HEK293 (cell line): ENCODE data around the gene ERBB4.

Source experiments
- BCL11B ChIP-seq: fragments of 450-650 bp; formaldehyde crosslinking; IDR thresholded peaks from 2 replicates; pipeline ENCODE4 v1.5.1; 2016; ENCODE audit warnings: low read depth, missing biosample characterization, missing genetic modification characterization
- CTCF ChIP-seq: fragments of 450-650 bp; formaldehyde crosslinking; IDR thresholded peaks from 2 replicates; pipeline ENCODE4 v1.5.1; 2016; ENCODE audit warnings: missing biosample characterization, missing genetic modification characterization
- FEZF1 ChIP-seq: fragments of 450-650 bp; formaldehyde crosslinking; IDR thresholded peaks from 2 replicates; pipeline ENCODE4 v1.5.1; 2016; ENCODE audit warnings: missing biosample characterization, missing genetic modification characterization
- MZF1 ChIP-seq: fragments of 450-650 bp; formaldehyde crosslinking; IDR thresholded peaks from 2 replicates; pipeline ENCODE4 v1.5.1; 2017; ENCODE audit warnings: missing biosample characterization, missing genetic modification characterization, borderline replicate concordance
- RBAK ChIP-seq: fragments of 450-650 bp; formaldehyde crosslinking; IDR thresholded peaks from 2 replicates; pipeline ENCODE4 v1.5.1; 2016; ENCODE audit warnings: missing biosample characterization, missing genetic modification characterization
- SCRT2 ChIP-seq: fragments of 450-650 bp; formaldehyde crosslinking; IDR thresholded peaks from 2 replicates; pipeline ENCODE4 v1.5.1; 2016; ENCODE audit warnings: missing biosample characterization, missing genetic modification characterization
- SP7 ChIP-seq: fragments of 450-650 bp; formaldehyde crosslinking; IDR thresholded peaks from 2 replicates; pipeline ENCODE4 v1.5.1; 2016; ENCODE audit warnings: missing biosample characterization, missing genetic modification characterization
- TSHZ1 ChIP-seq: fragments of 450-650 bp; formaldehyde crosslinking; IDR thresholded peaks from 2 replicates; pipeline ENCODE4 v1.5.1; 2016; ENCODE audit warnings: missing biosample characterization, missing genetic modification characterization, borderline replicate concordance
- YY1 ChIP-seq: fragments of 450-650 bp; formaldehyde crosslinking; IDR thresholded peaks from 2 replicates; pipeline ENCODE4 v1.5.1; 2018; ENCODE audit warnings: missing biosample characterization, missing genetic modification characterization
- ZBTB17 ChIP-seq: fragments of 450-650 bp; formaldehyde crosslinking; IDR thresholded peaks from 2 replicates; pipeline ENCODE4 v1.5.1; 2016; ENCODE audit warnings: missing biosample characterization, missing genetic modification characterization
- ZIC2 ChIP-seq: fragments of 450-650 bp; formaldehyde crosslinking; IDR thresholded peaks from 2 replicates; pipeline ENCODE4 v1.5.1; 2016; ENCODE audit warnings: missing biosample characterization, missing genetic modification characterization
- ZNF24 ChIP-seq: fragments of 450-650 bp; formaldehyde crosslinking; IDR thresholded peaks from 2 replicates; pipeline ENCODE4 v1.5.1; 2016; ENCODE audit warnings: missing biosample characterization, missing genetic modification characterization
- ZNF274 ChIP-seq, 2 experiments: fragments of 200-500 bp in 1 of 2; fragments of 450-650 bp in 1 of 2; sonication (Bioruptor generic) in 1 of 2; formaldehyde crosslinking in 1 of 2; IDR thresholded peaks; 2 replicates each; pipeline versions ENCODE4 v1.5.1 to v1.6.1; 2014 to 2016; ENCODE audit warnings: borderline replicate concordance in 1 of 2, inconsistent platforms in 1 of 2, low read length in 1 of 2, missing biosample characterization in 1 of 2, missing genetic modification characterization in 1 of 2
- ZNF600 ChIP-seq: fragments of 450-650 bp; formaldehyde crosslinking; IDR thresholded peaks from 2 replicates; pipeline ENCODE4 v1.5.1; 2016; ENCODE audit warnings: missing biosample characterization, missing genetic modification characterization
- ZNF629 ChIP-seq: fragments of 450-650 bp; formaldehyde crosslinking; IDR thresholded peaks from 2 replicates; pipeline ENCODE4 v1.5.1; 2017; ENCODE audit warnings: missing biosample characterization, missing genetic modification characterization
- ZNF785 ChIP-seq: fragments of 450-650 bp; formaldehyde crosslinking; IDR thresholded peaks from 2 replicates; pipeline ENCODE4 v1.5.1; 2016; ENCODE audit warnings: missing biosample characterization, missing genetic modification characterization
- ZNF830 ChIP-seq: fragments of 450-650 bp; IDR thresholded peaks from 2 replicates; pipeline ENCODE4 v1.5.0; 2018; ENCODE audit warnings: missing biosample characterization, missing genetic modification characterization, low read depth, mild to moderate bottlenecking, moderate library complexity
- ZSCAN16 ChIP-seq: fragments of 450-650 bp; formaldehyde crosslinking; IDR thresholded peaks from 2 replicates; pipeline ENCODE4 v1.5.1; 2016; ENCODE audit warnings: missing biosample characterization, missing genetic modification characterization
- ZXDB ChIP-seq: fragments of 450-650 bp; formaldehyde crosslinking; IDR thresholded peaks from 2 replicates; pipeline ENCODE4 v1.5.1; 2016; ENCODE audit warnings: missing biosample characterization, missing genetic modification characterization
- TF ChIP-seq, protein P1 (sequence below): fragments of 450-650 bp; IDR thresholded peaks from 2 replicates; pipeline ENCODE4 v1.5.1; 2018; ENCODE audit warnings: missing biosample characterization, missing genetic modification characterization
- TF ChIP-seq, protein P2 (sequence below): fragments of 450-650 bp; formaldehyde crosslinking; IDR thresholded peaks from 2 replicates; pipeline ENCODE4 v1.5.1; 2016; ENCODE audit warnings: missing biosample characterization, missing genetic modification characterization
- TF ChIP-seq, protein P3 (sequence below): fragments of 450-650 bp; formaldehyde crosslinking; IDR thresholded peaks from 2 replicates; pipeline ENCODE4 v1.5.1; 2016; ENCODE audit warnings: missing biosample characterization, missing genetic modification characterization
- TF ChIP-seq, protein P4 (sequence below): fragments of 450-650 bp; formaldehyde crosslinking; conservative IDR thresholded peaks from 2 replicates; pipeline ENCODE4 v1.5.1; 2016; ENCODE audit warnings: low read depth, missing biosample characterization, missing genetic modification characterization
- TF ChIP-seq, protein P5 (sequence below): fragments of 450-650 bp; formaldehyde crosslinking; IDR thresholded peaks from 2 replicates; pipeline ENCODE4 v1.5.1; 2016; ENCODE audit warnings: missing biosample characterization, missing genetic modification characterization

The ERBB4 gene

DNA sequence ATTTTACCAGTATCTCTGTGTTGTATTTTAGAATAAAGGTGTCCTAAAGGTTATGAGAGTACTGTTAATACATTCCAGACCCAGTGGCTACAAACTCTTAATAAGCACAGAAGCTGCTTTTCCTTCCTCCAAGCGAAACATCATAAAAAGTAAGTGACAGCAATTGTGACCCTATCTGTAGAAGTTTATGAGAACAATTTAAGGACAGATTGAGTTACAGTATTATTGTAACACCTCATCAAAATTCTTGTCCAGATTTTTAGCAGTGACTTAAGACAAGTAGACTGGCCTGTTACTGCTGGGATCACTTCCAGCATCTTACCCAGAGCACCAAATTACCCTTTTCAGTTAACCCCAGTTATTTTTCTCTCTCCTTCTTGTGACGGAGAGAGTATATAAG, 154.6 kb downstream of the ERBB4 start (continued):
- TF ChIP-seq, protein P1, sequence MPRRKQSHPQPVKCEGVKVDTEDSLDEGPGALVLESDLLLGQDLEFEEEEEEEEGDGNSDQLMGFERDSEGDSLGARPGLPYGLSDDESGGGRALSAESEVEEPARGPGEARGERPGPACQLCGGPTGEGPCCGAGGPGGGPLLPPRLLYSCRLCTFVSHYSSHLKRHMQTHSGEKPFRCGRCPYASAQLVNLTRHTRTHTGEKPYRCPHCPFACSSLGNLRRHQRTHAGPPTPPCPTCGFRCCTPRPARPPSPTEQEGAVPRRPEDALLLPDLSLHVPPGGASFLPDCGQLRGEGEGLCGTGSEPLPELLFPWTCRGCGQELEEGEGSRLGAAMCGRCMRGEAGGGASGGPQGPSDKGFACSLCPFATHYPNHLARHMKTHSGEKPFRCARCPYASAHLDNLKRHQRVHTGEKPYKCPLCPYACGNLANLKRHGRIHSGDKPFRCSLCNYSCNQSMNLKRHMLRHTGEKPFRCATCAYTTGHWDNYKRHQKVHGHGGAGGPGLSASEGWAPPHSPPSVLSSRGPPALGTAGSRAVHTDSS, result 0 out of 2 replicates have a peak, but pooled peaks have one; percentile 7
- TF ChIP-seq, protein P2, sequence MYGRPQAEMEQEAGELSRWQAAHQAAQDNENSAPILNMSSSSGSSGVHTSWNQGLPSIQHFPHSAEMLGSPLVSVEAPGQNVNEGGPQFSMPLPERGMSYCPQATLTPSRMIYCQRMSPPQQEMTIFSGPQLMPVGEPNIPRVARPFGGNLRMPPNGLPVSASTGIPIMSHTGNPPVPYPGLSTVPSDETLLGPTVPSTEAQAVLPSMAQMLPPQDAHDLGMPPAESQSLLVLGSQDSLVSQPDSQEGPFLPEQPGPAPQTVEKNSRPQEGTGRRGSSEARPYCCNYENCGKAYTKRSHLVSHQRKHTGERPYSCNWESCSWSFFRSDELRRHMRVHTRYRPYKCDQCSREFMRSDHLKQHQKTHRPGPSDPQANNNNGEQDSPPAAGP (tag by site-specific recombination), result no peak
- peak; percentile 98 for TF ChIP-seq FEZF1 (tag by site-specific recombination)
- no peak for TF ChIP-seq YY1 (tag by site-specific recombination)
- TF ChIP-seq ZIC2 (tag by site-specific recombination), result no peak
- TF ChIP-seq ZNF24 (tag by site-specific recombination), result peak; percentile 62; the same call in 1 of the 2 replicates
- TF ChIP-seq MZF1 (tag by site-specific recombination), result peak; percentile 42; the same call in 1 of the 2 replicates
- TF ChIP-seq SP7, result peak; percentile 72
- peak; percentile 20; the same call in 1 of the 2 replicates for TF ChIP-seq ZBTB17 (tag by site-specific recombination)
- no peak for TF ChIP-seq ZNF274 (IDR thresholded peaks at IDR 0.05; ENCODE audit: low read length)
- no peak for TF ChIP-seq ZNF274 (tag by site-specific recombination; IDR thresholded peaks at IDR 0.05; ENCODE audit: borderline replicate concordance)
- TF ChIP-seq ZNF600 (tag by site-specific recombination), result no peak
- peak; percentile 74 for TF ChIP-seq ZXDB (tag by site-specific recombination)
- no peak for TF ChIP-seq ZNF785 (tag by site-specific recombination)
- TF ChIP-seq RBAK (tag by site-specific recombination), result no peak
- TF ChIP-seq ZNF629 (tag by site-specific recombination), result peak; percentile 64; the same call in 1 of the 2 replicates
- TF ChIP-seq TSHZ1 (tag by site-specific recombination), result peak; percentile 50; the same call in 1 of the 2 replicates
- TF ChIP-seq, protein P3, sequence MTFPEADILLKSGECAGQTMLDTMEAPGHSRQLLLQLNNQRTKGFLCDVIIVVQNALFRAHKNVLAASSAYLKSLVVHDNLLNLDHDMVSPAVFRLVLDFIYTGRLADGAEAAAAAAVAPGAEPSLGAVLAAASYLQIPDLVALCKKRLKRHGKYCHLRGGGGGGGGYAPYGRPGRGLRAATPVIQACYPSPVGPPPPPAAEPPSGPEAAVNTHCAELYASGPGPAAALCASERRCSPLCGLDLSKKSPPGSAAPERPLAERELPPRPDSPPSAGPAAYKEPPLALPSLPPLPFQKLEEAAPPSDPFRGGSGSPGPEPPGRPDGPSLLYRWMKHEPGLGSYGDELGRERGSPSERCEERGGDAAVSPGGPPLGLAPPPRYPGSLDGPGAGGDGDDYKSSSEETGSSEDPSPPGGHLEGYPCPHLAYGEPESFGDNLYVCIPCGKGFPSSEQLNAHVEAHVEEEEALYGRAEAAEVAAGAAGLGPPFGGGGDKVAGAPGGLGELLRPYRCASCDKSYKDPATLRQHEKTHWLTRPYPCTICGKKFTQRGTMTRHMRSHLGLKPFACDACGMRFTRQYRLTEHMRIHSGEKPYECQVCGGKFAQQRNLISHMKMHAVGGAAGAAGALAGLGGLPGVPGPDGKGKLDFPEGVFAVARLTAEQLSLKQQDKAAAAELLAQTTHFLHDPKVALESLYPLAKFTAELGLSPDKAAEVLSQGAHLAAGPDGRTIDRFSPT (tag by site-specific recombination), result peak; percentile 56; the same call in 1 of the 2 replicates
- TF ChIP-seq BCL11B (tag by site-specific recombination), result peak; percentile 18; the same call in 1 of the 2 replicates
- no peak for TF ChIP-seq CTCF
- TF ChIP-seq, protein P4, sequence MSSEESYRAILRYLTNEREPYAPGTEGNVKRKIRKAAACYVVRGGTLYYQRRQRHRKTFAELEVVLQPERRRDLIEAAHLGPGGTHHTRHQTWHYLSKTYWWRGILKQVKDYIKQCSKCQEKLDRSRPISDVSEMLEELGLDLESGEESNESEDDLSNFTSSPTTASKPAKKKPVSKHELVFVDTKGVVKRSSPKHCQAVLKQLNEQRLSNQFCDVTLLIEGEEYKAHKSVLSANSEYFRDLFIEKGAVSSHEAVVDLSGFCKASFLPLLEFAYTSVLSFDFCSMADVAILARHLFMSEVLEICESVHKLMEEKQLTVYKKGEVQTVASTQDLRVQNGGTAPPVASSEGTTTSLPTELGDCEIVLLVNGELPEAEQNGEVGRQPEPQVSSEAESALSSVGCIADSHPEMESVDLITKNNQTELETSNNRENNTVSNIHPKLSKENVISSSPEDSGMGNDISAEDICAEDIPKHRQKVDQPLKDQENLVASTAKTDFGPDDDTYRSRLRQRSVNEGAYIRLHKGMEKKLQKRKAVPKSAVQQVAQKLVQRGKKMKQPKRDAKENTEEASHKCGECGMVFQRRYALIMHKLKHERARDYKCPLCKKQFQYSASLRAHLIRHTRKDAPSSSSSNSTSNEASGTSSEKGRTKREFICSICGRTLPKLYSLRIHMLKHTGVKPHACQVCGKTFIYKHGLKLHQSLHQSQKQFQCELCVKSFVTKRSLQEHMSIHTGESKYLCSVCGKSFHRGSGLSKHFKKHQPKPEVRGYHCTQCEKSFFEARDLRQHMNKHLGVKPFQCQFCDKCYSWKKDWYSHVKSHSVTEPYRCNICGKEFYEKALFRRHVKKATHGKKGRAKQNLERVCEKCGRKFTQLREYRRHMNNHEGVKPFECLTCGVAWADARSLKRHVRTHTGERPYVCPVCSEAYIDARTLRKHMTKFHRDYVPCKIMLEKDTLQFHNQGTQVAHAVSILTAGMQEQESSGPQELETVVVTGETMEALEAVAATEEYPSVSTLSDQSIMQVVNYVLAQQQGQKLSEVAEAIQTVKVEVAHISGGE, result 0 out of 2 replicates have a peak, but pooled peaks have one; percentile 20
- no peak for TF ChIP-seq ZSCAN16 (tag by site-specific recombination)
- no peak for TF ChIP-seq ZNF830 (tag by site-specific recombination)
- TF ChIP-seq SCRT2 (tag by site-specific recombination), result 0 out of 2 replicates have a peak, but pooled peaks have one; percentile 20
- TF ChIP-seq, protein P5, sequence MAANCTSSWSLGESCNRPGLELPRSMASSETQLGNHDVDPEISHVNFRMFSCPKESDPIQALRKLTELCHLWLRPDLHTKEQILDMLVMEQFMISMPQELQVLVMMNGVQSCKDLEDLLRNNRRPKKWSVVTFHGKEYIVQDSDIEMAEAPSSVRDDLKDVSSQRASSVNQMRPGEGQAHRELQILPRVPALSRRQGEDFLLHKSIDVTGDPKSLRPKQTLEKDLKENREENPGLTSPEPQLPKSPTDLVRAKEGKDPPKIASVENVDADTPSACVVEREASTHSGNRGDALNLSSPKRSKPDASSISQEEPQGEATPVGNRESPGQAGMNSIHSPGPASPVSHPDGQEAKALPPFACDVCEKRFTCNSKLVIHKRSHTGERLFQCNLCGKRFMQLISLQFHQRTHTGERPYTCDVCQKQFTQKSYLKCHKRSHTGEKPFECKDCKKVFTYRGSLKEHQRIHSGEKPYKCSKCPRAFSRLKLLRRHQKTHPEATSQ (tag by site-specific recombination), result no peak
